Activated naive CD4-positive, alpha-beta T cell treated with anti-CD3 and anti-CD28 coated beads, Interleukin-2, amount 50 U/mL, for 16 hours (primary cell): Measurements from ENCODE around the gene NTRK3.
A peak's percentile ranks its signal among the peaks of the same experiment; 100 is the strongest.

ENCODE experiments used
- DNase-seq: peaks from one replicate; pipeline ENCODE4 v3.0.0-alpha.2; 2020

The NTRK3 gene

DNA sequence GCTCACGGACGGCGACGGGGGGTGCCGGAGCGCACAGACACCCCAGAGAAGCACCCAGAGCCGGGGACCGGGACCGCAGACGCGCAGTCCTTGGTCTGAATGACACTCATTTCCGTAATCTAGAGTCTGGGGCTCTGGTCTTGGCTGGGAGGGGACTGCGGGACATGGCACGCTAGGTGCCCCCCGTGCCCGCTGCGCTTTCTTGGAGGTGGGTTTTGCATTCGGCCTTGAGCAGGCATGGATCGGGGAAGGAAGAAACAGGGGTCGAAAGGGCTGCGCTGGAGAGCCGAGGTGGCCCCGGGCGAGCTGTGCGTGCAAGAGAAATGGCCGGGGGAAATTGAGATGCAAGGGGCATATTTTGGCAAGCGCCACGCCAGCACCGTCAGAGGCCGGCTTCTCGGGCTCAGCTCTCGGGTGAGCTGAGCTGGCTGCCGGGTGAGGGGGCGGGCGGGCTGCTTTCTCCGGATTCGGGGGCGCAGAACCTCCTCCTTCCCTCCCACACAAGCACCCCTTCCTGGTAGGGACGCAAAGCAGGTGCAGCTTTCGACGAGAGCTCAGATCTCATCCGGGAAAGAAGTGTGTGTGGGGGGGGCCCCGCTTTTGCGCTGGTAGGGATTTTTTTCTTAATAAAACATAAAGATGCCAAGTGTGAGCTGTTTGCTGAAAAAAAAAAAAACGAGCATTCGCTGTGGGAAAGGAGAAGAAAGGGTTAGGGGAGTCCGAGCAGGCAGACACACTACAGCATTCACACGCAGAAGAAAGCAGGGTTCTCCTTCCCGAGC is 963 bp upstream of the NTRK3 start:
- no peak for DNase-seq

DNA sequence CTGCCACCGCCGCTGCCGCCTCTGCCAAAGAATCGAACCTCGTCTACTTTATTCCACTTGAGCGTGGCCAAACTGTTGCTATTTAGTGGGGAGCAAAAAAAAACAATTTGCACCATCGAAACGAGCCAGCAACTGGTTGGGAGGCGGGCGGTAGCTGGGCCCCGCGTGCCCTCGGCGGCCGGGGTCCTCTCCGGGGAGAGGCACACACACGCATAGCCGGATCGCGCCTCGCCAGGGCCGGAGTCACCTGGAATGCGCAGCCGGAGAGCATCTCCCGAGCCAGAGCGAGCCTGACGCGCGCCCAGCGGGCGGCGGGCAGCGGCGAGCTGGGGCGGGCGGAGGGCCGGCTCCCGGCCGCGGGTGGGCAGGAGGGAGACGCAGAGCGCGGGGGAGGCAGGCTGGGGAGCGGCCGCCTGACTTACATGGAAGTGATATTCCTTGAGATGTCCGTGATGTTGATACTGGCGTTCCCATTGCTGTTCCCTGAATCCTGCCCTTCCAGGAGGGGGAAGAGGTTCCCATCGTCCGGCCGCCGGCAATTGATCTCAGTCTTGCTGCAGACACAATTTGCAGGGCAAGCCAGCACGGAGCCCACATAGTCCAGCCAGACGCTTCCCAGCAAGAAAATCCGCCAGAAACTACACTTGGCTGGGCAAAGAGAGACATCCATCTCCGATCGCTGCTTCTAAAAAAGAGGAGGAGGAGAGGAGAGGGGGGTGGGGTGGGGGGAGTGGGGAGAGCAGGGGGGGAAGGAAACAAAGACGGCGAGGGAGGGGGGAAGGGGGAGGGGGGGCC is 858 bp downstream of the NTRK3 start:
- DNase-seq = no peak

DNA sequence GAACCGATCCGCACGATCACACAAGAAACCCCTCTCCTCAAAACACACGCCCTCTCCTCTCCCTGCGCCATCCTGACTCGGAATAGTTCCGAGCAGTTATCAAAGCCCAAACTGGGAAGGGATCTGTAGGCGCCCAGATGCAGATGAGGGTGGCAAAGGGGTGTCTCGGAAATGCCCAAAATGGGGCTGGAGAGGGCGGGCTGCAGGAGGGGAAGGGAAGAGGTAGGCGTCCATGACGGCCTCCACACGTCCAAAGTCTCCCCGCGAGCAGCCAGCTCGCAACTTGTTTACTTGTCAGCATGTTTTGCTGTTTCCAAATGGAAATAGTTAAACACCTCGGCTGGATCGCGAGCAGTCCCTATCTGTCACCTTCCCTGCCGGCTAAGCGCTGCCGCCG is 1.5 kb downstream of the NTRK3 start:
- DNase-seq = no peak

DNA sequence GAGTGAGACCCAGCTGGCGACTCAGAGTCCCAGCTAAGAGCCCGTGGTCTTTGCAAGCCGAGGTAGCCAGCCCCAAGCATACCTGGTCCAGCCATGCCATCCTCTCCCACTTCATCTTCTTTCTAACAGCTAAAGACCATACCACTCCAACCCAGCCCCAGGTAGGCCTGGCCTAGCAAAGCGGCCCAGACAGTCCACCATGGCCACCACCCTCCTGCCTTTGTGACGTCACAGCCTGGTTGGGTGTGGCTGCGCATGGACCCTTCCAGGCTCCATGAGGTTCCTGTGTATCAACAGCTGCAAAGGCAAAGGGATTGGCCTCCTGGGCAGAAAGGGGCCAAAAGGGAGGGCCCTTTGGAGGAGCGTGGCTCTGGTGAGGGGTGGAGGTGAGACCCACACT is 4.1 kb downstream of the NTRK3 start:
- no peak for DNase-seq

DNA sequence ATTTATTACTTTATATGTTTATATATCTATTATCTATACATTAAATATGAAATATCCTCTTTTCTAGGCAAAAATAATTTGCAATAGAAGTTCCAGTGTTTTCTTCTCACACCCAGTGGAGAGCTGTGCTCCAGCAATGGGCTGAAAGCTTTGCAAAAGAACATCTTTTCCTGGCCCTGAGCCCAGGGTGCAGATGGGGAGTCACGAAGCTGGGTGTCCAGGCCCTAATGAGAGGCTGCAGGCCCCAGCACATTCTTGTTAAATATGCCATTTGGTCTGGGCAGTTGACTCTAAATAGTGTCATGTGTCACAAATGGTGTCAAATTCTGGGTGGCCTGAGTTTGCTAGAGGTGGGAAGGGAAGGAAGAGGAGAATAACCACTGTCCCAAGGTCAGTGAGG is 5.7 kb downstream of the NTRK3 start:
- no peak for DNase-seq

DNA sequence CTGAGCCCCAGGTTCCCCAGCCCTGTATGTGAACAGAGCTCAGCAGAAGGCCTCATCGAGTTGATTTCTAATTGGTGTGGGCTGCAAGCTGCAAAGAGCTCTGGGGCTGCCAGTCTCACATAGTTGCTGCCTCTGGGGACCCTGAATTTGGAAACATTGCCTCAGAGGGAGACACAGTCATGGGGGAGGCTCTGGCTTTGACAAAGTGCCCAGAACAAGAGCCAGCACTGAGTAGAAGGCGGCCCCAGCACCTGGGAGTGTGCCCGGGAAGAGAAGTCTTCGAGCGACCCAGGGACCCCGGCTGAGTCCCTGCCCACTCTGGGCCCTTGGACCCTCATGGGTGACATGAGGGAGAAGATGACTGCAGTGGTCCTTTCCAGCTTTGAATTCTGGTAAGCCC is 7.3 kb downstream of the NTRK3 start:
- DNase-seq = no peak

DNA sequence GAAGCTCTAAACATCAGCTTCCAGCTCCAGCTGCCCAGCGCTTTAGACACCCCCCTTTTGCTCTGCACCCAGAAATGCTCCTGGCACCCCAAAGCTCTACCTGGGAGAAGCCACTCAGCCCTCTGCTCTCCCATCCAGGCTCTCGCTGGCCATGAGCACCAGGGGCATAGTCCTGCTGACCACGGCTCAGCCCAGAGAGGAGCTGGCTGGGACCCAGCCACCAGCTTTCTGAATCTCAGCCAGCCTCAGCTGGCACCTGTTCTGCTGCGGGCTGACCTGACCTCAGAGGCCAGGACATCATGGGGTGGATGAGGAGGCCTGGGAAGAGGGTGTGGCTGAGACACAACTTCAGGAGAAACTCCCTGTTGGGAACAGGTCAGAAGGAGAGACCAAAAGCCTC is 8.6 kb downstream of the NTRK3 start:
- no peak for DNase-seq

DNA sequence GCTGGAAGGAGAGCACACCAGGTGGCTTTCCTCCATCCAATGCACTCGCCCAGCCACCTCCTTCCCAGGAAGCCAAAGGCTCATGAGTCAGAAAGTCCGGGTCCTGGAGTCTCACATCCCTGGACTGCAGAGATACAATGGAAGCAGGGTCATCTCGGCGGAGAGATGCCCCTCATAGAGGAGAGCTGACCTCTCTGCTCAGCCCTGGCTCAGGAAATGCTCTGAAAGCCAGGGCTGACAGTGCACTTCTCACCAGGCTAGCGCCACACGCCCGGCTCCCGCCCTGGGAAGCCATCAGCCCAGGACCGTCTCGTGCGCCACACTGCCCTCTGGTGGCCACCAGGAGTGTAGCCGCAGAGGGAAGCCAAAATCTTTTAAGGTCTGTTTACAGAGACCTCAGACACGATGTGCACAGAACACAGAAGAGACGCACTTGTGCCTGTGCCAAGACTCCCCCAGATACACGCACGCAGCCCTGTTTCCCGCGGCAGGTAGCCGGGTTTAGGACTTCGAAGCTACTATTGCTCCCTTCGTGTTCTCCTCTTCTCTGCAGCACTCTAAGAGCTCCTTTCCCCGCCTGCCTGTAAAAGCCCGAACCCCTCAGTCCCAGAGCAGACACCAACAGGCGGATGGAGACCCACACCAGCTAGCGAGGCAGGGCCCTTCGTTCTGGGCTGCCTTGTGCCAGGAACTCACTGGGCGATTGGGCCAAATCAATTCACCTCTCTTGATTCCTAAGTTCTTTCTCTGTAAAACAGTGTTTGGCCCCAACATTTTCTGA is 9.7 kb downstream of the NTRK3 start:
- DNase-seq = peak; percentile 72

DNA sequence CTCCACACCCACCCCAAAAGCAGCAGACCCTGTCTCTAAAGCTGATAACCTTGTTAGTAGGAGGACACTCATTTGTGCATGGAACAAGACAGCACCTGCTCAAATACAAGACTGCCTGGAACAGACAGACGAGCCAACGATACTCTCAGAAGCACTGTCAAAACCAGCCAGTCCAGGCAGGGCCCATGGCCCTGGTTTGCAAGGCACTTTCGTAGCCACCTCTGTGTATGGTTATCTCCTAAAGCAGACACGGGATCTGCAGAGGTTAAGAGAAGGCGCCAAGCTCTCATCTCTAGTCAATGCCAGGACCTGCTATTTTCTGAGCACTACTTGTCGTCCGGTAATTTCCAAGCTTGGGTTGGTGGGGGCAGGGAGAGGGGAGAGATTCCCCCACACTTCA is 10.5 kb downstream of the NTRK3 start:
- DNase-seq = no peak

DNA sequence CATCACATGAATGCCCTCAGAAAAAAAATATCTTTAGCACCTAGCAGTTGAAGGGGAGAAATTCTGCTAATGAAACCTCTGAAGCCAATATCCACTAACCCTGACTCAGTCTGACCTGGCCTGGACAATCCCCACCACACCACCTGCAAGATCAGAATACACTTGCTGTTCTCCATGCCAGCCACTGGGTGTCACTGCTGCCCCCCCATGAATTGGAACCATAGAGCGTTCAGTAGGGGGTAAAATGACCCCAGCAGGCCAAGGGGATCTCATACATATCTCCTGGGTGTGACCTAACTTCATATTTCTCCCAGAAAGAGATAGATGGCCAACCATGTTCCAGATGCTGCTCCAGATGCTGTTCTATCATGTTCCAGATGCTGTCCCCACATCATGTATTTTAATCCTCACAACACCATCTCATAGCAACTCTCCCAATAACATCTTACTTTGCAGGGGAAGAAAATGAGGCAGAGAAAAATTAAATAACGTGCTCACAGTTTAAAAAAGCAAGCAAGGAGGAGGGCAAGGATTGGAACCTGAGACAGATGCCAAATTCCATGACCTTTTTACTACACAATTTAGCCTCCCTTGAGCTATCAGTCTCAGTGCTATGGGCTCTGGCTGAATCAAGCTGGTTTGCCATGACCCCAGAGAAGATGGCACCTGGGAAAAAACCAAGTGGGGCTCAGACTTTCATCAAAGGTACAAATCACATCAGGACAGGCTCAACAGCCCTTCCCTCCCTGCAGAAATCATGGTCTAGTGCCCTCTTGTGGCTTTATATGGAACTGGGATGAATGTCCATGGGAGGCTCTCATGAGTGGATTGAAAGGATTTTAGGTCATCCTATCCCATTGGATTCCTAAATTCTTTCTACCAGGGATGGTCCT is 12.4 kb downstream of the NTRK3 start:
- no peak for DNase-seq

DNA sequence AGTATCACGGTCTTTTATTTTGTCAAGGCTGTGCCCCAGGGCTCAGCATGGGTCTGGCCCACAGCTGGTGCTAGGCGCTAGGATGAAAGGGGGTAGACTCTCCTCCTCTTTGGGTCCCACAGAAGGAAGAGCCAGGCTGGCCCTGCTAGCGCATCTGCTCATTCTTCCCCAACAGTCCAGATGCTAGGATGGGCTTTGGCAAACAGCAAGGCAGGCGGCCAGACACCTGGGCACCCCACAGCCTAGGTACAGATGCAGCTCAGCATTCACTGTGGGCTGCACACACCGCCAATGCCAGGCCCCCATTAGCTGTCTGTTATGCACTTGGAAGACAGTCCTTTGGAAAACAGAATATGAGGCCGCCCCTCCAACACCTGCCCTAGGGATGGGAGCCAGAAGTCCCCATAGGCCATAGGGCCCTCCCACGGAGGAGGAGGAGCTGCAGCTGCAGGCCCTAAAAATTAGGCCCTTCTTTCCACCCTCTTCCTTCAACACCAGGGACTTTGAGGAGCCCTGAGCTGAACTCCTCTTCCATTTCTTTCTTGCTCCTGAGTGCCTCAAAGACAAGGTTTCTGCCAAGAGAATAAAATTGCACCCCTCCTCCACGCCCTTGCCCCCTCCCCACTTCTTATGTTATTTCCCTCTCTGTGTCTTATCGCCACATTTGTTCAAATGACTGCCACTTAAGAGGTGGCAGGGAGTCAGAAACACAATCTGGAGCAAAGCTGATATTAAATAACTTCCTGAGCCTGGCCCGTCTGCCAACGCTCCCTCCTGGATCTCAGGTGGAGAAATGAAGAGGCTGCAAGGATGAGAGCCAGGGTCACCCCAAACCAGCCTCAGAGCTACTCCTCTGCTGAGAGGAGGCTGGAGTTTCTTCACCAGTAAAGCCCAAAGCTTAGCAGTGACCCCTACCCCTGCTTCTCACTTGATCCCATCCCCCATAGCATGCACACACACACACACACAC is 13.7 kb downstream of the NTRK3 start:
- DNase-seq = no peak

DNA sequence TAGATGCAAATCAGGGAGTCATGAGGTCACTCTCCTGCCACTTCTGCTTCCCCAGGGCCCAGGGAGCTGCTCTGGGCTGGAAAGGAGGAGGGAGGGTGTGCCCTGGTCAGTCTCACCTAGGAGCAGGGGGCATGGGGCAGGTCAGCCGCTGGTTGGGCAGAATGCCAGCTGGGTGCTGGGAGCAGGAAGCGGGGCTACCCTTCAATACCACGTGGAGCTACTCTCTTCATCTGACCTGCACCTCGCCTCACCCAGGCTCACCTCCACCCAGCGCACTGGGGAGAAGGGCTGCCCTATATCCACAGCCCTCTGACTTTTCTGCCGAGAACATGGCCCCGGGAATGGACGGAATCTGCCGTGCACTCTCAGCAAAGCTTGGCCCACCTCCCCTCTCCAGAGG is 15.1 kb downstream of the NTRK3 start:
- no peak for DNase-seq

DNA sequence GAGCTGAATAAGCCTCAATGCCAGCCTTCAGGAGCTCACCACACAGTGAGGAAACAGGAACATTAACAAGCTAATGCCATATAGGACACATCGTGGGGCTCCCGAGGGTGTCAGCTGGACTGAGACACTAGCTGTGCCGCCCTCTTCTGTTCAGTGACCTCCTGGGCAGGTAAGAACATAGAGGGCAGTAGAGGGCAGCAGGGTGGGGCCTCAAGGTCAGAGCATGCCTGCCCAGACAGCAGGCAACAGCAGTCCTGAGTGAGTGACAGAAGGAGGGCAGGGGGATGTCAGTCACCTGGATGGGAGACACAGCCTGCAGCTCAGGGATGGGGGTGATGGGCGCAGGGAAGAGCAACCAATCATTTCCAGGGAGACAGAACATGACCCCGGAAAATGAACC is 15.5 kb downstream of the NTRK3 start:
- no peak for DNase-seq

DNA sequence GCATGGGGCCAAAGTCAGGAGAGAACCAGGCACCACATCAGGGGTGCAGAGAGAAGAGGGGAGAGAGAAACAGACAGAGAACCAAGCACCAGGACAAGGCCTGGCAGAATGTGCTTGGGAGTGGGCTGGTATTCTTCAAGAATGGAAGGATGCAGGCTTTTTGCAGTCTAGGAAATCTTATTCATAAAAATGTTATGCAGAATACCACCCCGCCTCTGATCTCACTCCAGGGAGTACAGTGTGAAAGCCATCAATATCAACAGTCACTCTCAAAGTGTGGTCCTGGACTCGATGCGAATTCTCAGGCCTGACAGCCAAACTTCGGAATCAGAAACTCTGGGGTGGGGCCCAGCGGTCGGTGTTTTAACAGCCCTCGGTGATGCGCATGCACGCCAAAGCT is 16.9 kb downstream of the NTRK3 start:
- DNase-seq = no peak

DNA sequence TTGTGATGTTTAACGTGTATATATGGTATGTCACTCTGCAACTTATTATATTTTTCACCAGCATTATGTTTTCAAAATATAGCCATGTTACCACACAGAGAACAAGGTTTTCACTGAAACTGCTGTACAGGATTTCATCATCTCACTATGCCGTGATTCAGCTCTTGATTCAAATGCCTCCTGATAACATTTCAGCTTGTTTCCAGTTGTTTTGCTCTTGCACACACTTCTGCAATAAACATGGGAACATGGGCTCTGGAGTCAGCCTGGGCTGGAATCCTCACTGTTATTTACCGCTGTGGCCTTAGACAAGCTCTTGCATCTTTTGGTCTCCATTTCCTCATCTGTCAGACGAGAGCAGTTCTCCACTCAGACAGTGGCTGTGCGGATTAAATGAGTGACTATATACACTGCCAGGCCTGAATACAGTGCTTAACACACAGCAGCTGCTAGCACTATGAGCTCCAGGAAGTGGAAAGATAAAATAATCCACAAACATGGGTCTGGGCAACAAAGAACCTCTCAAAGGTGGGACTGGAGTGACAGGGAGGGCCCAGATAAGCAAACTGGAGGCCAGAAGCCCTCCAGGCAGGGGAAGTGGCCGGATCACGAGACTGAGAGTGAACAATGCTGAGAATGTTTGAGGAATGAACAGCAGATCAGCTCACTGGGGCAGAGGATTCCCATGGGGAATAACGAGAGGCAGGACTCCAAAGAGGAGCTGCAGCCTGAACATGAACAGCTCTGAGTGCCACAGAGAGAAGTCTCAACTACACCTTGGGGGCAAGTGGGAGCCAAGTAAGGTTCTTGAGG is 17.7 kb downstream of the NTRK3 start:
- DNase-seq = no peak

DNA sequence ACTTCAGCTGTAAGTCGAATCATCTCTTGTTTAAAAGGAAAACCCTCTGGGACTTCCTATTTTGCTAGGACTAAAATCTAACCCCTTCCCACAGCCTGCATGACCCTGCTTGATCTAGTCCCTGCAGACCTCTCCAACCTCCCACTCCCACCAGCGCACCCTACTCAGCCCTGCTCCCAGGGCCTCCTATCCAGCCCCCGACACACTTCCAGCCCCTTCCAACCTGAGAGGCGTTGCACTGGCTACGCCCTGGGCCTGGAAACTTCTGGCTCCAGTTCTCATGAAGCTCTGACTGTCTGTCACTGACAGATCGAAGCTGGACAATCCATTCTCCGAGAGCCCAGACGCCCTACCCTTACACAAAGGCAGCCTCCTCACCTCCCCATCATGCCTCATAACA is 21.8 kb downstream of the NTRK3 start:
- no peak for DNase-seq

DNA sequence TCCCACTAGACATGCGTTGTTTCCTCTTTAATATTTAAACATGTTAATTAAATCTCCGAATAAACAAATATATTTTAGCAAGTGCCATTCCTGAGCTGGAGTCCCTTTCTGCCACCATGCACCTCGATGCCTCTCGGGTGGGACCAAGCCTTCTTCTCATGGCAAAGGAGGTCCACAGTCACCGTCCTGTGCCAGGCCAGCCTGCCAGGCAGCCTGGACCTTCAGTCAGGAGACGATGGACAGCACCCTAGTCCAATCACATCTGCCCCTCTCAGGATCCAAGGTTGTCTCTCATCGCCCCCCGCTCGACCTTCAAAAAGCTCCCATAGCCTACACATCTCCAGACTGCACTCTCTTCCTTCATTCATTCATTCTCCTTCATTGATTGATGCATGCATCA is 22.6 kb downstream of the NTRK3 start:
- DNase-seq = no peak

DNA sequence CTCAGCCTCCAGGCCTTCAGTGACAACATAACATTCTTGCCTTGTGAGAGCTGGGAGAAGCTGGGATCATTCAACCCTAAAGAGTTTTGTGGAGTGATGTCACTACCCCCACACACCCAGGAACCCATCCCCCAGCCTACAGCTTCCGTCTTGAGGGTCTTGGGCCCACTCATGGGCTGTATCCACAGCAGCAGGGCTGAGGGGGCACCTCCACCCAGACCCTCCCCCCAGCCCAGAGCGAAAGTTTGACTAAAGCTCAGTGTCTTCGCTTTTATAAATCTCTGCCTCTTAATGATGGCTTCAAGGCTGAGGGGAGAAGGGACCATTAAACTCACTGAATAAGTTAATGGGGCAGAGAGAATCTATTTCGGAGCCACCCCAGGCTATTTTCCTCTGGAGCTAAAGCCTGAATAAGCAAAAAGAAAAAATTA is 23.8 kb downstream of the NTRK3 start:
- no peak for DNase-seq

DNA sequence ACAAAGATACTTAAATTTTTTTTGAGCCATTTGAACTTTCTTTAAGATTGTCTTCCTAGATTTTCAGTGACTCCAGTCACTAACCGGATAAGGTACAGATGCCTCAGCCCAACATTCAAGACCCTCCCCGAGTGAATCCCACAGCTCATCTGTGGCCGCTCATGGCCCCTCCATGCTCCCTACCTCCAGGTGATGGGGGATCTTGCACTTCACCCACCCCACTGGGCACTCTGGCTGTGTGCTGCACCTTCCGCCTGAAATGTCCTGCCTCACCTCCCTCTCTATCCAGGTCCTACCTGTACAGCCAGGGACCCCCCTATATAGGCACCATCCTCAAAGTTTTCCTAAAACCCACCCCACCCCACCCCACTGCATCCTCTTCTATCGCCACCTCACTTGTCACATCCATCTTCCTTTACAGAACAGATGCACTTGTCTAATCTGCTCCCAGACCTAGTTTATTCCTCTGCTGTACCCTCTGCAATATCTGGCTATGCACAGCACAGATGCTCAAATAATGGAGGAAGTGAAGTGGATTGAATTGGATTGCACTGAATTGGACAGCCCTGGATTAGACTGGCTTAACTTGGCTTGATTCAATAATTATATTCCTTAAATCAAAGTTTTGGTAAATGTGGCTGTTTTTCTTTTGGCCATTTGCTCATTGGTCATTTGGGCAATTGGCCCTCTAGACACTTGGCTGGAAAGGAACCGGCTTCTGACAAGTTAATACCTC is 24.5 kb downstream of the NTRK3 start:
- no peak for DNase-seq

DNA sequence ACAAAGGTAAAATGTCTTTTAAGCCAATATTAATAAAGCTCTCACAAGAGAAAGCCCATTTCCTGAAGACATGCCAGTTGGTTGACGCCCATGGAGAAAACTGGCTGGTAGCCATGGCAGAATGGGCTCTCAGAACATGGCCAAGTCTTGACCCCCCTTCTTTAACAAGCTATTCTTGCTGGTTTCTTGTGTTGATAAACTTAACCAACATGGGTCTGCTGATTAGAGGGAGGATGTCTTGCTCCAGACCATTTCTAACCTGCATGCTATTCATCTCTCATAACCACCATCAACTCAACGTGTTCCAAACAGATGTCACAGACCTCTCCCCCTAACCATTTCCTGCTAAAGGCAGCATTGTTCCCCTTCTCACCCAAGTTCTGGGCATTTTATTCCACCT is 25.7 kb downstream of the NTRK3 start:
- no peak for DNase-seq
